Smooth muscle cell (in vitro differentiated cells): ENCODE measurements around the gene ANKS1B. TPM values are rescaled to one million over a fixed set of nuclear protein-coding genes. Genes with fewer than 3 reads are reported as not detected.

Experiments used
- DNase-seq: peaks from one replicate; lab custom pipeline; 2025; ENCODE audit not compliant: unreplicated experiment; lab: John Stamatoyannopoulos, UW
- H2AFZ ChIP-seq: fragments of 200-600 bp; sonication (generic); 2 replicates; pipeline ENCODE4 v1.6.0; 2016; ENCODE audit warnings: antibody characterized with exemption, low read depth, mild to moderate bottlenecking
- H3F3A ChIP-seq: fragments of 200-600 bp; sonication (generic); 2 replicates; pipeline ENCODE4 v1.6.0; 2017; ENCODE audit warnings: antibody characterized with exemption, low read depth
- H3K27ac ChIP-seq: fragments of 200-600 bp; sonication (generic); 2 replicates; pipeline ENCODE4 v1.5.1; 2016; ENCODE audit warnings: low read depth, mild to moderate bottlenecking
- H3K27me3 ChIP-seq: fragments of 200-600 bp; sonication (generic); 2 replicates; pipeline ENCODE4 v1.6.1; 2016; ENCODE audit warnings: low read depth, mild to moderate bottlenecking
- H3K36me3 ChIP-seq: fragments of 200-600 bp; sonication (generic); 2 replicates; pipeline ENCODE4 v1.5.1; 2016; ENCODE audit warnings: low read depth
- H3K4me1 ChIP-seq: fragments of 200-600 bp; sonication (generic); 2 replicates; pipeline ENCODE4 v1.5.1; 2016; ENCODE audit warnings: low read depth
- H3K4me2 ChIP-seq: fragments of 200-600 bp; sonication (generic); 2 replicates; pipeline ENCODE4 v1.6.0; 2016; ENCODE audit warnings: mild to moderate bottlenecking
- H3K4me3 ChIP-seq: fragments of 200-600 bp; sonication (generic); 2 replicates; pipeline ENCODE4 v1.5.1; 2016; ENCODE audit warnings: mild to moderate bottlenecking
- H3K79me2 ChIP-seq: fragments of 200-600 bp; sonication (generic); 2 replicates; pipeline ENCODE4 v1.6.0; 2016; ENCODE audit warnings: low read depth, mild to moderate bottlenecking
- H3K9ac ChIP-seq: fragments of 200-600 bp; sonication (generic); 2 replicates; pipeline ENCODE4 v1.6.0; 2016; ENCODE audit warnings: low read depth
- H3K9me3 ChIP-seq: fragments of 200-600 bp; sonication (generic); replicated peaks from 2 replicates; pipeline ENCODE4 v1.5.1; 2016; ENCODE audit warnings: low read depth
- H4K20me1 ChIP-seq: fragments of 200-600 bp; sonication (generic); 2 replicates; pipeline ENCODE4 v1.6.0; 2016; ENCODE audit warnings: low read depth
- WGBS: methylation state at CpG from one replicate; pipeline ENCODE4 v1.1.7; 2016; ENCODE audit warnings: low lambda C conversion rate; 5-methylcytosine and 5-hydroxymethylcytosine counted together
- polyA plus RNA-seq: library from polyadenylated mRNA; unstranded; fragments of >200 nt; fragmentation: Nextera tagmentation; extraction: Ambion mirVana; gene quantifications from 2 replicates; pipeline ENCODE4 v1.2.1, GENCODE V29; 2016
- total RNA-seq: library from RNA; depleted of rRNA; stranded (reverse); fragments of >200 nt; gene quantifications from 2 replicates; pipeline ENCODE4 v1.2.3, GENCODE V29; 2014
- TF ChIP-seq, protein P1 (sequence below): fragments of 200-600 bp; sonication (generic); IDR thresholded peaks from 2 replicates; pipeline ENCODE4 v1.5.1; 2017; ENCODE audit warnings: borderline replicate concordance, mild to moderate bottlenecking, antibody characterized with exemption; ENCODE audit not compliant: insufficient read depth, poor library complexity, severe bottlenecking

ANKS1B gene
- total and polyA plus RNA-seq, 2 experiments from 2014 or later = 0.47 to 7.3 TPM

DNA sequence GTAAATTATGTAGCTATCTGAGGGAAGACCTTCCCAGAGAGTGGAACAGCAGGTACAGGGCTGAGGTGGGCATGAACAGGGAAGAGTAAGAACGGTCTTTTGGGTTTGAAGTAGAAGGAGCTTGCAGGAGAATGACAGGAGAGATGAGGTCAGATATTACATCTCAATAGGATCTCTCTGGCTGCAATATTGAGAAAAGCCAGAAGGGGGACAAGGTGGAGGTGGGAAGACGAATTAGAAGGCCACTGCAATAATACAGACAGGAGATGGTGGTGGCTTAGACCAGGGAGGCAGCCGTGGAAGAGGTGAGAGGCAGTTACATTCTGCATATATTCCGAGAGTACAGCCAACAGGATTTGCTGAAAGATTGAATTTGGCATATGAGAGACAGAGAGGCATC, 1029.5 kb downstream of the ANKS1B start:
- H3K36me3 ChIP-seq = no peaks in the 10 kb centered on the region
- 48% methylated on average over 4 of the region's 4 CpGs for WGBS
- no peak overlapping the region for H2AFZ ChIP-seq
- no peak overlapping the region for H3K4me2 ChIP-seq
- H3K4me3 ChIP-seq = no peak overlapping the region
- DNase-seq = no peak
- no peaks in the 10 kb centered on the region for H3K27me3 ChIP-seq
- TF ChIP-seq, protein P1, sequence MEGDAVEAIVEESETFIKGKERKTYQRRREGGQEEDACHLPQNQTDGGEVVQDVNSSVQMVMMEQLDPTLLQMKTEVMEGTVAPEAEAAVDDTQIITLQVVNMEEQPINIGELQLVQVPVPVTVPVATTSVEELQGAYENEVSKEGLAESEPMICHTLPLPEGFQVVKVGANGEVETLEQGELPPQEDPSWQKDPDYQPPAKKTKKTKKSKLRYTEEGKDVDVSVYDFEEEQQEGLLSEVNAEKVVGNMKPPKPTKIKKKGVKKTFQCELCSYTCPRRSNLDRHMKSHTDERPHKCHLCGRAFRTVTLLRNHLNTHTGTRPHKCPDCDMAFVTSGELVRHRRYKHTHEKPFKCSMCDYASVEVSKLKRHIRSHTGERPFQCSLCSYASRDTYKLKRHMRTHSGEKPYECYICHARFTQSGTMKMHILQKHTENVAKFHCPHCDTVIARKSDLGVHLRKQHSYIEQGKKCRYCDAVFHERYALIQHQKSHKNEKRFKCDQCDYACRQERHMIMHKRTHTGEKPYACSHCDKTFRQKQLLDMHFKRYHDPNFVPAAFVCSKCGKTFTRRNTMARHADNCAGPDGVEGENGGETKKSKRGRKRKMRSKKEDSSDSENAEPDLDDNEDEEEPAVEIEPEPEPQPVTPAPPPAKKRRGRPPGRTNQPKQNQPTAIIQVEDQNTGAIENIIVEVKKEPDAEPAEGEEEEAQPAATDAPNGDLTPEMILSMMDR = peak; percentile 23
- no peaks in the 10 kb centered on the region for H3K9me3 ChIP-seq
- H3K9ac ChIP-seq = no peak overlapping the region
- H4K20me1 ChIP-seq = no peaks in the 10 kb centered on the region
- H3K79me2 ChIP-seq = no peaks in the 10 kb centered on the region
- no peaks in the 10 kb centered on the region for H3K4me1 ChIP-seq
- H3K27ac ChIP-seq = no peak overlapping the region
- H3F3A ChIP-seq = no peaks in the 10 kb centered on the region

DNA sequence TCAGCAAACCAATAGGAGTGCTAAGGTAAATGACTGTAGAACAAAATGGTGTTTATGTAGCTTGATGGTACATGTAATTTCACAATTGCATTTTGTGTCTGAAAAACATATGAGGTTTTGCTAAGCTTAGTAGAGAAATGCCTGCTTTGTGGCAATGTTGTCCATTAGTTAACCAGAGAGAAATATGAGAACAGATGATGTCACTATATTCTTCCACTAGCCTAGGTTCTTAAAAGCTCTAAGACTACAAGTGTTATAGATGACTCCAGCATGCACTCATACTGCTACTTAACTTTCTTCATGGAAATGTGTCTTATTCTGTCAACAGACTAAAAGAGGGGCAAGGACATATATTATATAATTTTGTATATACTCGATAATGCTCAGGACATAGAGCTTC, 1030.2 kb downstream of the ANKS1B start:
- Histone ChIP-seq H3K36me3 (no peaks in the 10 kb centered on the region), H3K9ac (no peak overlapping the region), H4K20me1 (no peaks in the 10 kb centered on the region), H2AFZ (no peak overlapping the region), H3K27ac (no peak overlapping the region), H3K27me3 (no peaks in the 10 kb centered on the region), H3K4me1 (no peaks in the 10 kb centered on the region), H3K79me2 (no peaks in the 10 kb centered on the region), H3K9me3 (no peaks in the 10 kb centered on the region), H3F3A (no peaks in the 10 kb centered on the region), H3K4me3 (no peak overlapping the region), H3K4me2 (no peak overlapping the region)
- TF ChIP-seq, protein P1 = no peak
- no peak for DNase-seq
- 94% methylated on average over 1 of the region's 1 CpG for WGBS

DNA sequence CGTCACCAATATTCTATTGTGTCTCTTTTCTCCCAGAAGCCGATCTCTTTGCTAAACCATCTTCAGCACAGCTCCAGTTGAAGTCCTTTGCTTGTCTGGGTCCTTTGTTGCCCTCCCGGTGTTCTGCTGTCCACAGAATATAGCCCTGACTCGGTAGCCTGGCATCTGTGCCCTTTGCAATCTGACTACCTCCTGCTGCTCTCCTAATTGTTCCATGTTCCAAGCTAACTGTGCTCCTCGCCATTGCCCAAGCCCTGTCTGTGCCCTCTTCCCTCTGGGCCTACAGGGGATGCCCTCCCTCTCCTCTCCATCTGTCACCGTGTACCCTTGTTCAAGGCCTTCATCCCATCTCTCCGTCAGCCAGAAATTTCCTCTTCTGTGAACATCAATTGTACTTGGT, 1033.3 kb downstream of the ANKS1B start:
- no peaks in the 10 kb centered on the region for H4K20me1 ChIP-seq
- DNase-seq = no peak
- no peaks in the 10 kb centered on the region for H3K9me3 ChIP-seq
- H3K27ac ChIP-seq = no peak overlapping the region
- no peak overlapping the region for H3K4me2 ChIP-seq
- H2AFZ ChIP-seq = no peak overlapping the region
- no peaks in the 10 kb centered on the region for H3F3A ChIP-seq
- TF ChIP-seq, protein P1 = no peak
- H3K36me3 ChIP-seq = no peaks in the 10 kb centered on the region
- H3K4me3 ChIP-seq = no peak overlapping the region
- H3K79me2 ChIP-seq = no peaks in the 10 kb centered on the region
- no peaks in the 10 kb centered on the region for H3K27me3 ChIP-seq
- H3K4me1 ChIP-seq = no peaks in the 10 kb centered on the region
- 90% methylated on average over 7 of the region's 7 CpGs for WGBS
- no peak overlapping the region for H3K9ac ChIP-seq

DNA sequence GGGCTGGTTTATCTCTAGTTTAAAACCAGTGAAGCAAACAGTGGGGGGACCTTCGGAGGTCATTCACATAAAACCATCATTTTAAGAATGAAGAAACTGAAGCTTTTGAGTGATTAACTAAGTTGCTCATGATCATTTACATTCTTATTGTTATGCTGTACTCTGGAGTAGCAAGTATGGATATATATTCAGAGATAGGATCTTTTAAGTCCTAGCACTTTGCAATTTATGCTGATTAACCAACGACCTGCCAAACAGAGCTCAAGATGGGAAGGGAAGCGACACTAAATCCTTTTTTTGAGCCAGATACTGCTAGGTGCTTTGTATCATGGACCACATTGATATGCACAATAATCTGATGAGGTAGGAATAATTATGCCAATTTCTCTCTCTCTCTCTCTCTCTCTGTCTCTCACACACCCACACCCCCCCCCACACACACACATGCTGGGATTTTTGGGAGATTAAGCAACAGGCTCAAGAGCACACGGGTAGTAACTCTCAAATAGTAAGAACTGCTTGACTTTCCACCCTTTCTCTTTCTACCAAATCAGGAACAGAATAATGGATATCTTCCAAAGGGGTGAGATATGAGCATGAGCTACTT, 1036.3 kb downstream of the ANKS1B start:
- Histone ChIP-seq H3K27me3 (no peaks in the 10 kb centered on the region), H3K4me3 (no peak overlapping the region), H3K9ac (no peak overlapping the region), H3K27ac (no peak overlapping the region), H3K9me3 (no peaks in the 10 kb centered on the region), H2AFZ (no peak overlapping the region), H3K4me2 (no peak overlapping the region), H3K4me1 (no peaks in the 10 kb centered on the region), H3K36me3 (no peaks in the 10 kb centered on the region), H4K20me1 (no peaks in the 10 kb centered on the region), H3K79me2 (no peaks in the 10 kb centered on the region), H3F3A (no peaks in the 10 kb centered on the region)
- no peak for DNase-seq
- WGBS = 50% methylated on average over 4 of the region's 4 CpGs
- TF ChIP-seq, protein P1 = no peak
